ENCODE data around the gene OSBPL6.

The OSBPL6 gene

DNA sequence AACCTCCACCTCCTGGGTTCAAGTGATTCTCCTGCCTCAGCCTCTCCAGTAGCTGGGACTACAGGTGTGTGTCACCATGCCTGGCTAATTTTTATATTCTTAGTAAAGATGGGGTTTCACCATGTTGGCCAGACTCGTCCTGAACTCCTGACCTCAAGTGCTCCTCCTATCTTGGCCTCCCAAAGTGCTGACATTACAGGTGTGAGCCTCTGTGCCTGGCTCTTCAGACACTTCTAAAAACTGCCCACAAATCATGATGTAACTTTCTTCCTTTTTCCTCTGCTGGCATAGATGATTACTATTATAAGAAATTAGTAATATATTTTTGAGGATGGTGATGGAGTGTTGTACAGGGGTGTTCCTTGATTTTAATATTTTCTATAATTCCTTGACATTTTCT, 6.0 kb downstream of the OSBPL6 start:
- no peak for DNase-seq
- TF ChIP-seq, protein P1, sequence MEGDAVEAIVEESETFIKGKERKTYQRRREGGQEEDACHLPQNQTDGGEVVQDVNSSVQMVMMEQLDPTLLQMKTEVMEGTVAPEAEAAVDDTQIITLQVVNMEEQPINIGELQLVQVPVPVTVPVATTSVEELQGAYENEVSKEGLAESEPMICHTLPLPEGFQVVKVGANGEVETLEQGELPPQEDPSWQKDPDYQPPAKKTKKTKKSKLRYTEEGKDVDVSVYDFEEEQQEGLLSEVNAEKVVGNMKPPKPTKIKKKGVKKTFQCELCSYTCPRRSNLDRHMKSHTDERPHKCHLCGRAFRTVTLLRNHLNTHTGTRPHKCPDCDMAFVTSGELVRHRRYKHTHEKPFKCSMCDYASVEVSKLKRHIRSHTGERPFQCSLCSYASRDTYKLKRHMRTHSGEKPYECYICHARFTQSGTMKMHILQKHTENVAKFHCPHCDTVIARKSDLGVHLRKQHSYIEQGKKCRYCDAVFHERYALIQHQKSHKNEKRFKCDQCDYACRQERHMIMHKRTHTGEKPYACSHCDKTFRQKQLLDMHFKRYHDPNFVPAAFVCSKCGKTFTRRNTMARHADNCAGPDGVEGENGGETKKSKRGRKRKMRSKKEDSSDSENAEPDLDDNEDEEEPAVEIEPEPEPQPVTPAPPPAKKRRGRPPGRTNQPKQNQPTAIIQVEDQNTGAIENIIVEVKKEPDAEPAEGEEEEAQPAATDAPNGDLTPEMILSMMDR (IDR thresholded peaks at IDR 0.05; ENCODE audit: borderline replicate concordance, extremely low read depth, low read length, poor library complexity, severe bottlenecking) = no peak
- TF ChIP-seq EZH2 (IDR thresholded peaks at IDR 0.05; ENCODE audit: borderline replicate concordance, low read depth, low read length, severe bottlenecking) = no peak
- Histone ChIP-seq H3K4me3 (ENCODE audit: low read depth in 1 of 2, low read length in 2 of 2) (no peak overlapping the region), H3K36me3 (ENCODE audit: insufficient read depth, low read length) (no peaks in the 10 kb centered on the region), H3K9ac (ENCODE audit: low read depth, low read length) (no peak overlapping the region), H3K27ac (ENCODE audit: low read length) (no peak overlapping the region), H3K79me2 (ENCODE audit: insufficient read depth, low read length) (no peaks in the 10 kb centered on the region), H3K27me3 (ENCODE audit: insufficient read depth, low read length, poor library complexity) (peaks cover 10% of the 10 kb centered on the region), H4K20me1 (ENCODE audit: insufficient read depth, low read length) (no peaks in the 10 kb centered on the region), H3K9me3 (ENCODE audit: insufficient read depth, low read length, severe bottlenecking) (no peaks in the 10 kb centered on the region), H3K4me1 (ENCODE audit: insufficient read depth, low read length) (no peaks in the 10 kb centered on the region), H3K4me2 (ENCODE audit: insufficient read depth, low read length) (no peak overlapping the region), H2AFZ (ENCODE audit: low read depth, low read length) (no peak overlapping the region)
- ATAC-seq (ENCODE audit: insufficient read depth, low read depth) = no peak

DNA sequence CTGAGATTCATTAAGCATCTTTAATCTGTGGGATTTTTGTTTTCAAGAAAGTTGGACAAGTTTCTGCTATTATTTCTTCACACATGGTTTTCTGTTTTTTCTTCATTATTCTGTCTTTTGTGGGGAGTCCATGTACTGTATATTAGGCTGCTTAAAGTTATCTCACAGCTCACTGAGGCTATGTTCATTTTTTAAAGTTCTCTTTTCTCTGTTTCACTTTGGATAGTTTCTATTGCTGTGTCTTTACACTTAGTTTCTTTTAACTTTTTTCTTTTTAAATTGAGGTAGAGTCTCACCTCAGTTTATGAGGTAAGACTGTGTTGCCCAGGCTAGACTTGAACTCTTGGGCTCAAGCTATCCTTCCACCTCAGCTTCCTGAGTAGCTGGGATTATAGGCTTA, 8.6 kb downstream of the OSBPL6 start:
- ATAC-seq (ENCODE audit: insufficient read depth, low read depth) = no peak
- Histone ChIP-seq H3K4me2 (ENCODE audit: insufficient read depth, low read length) (no peak overlapping the region), H3K9me3 (ENCODE audit: insufficient read depth, low read length, severe bottlenecking) (no peaks in the 10 kb centered on the region), H3K4me3 (ENCODE audit: low read depth in 1 of 2, low read length in 2 of 2) (no peak overlapping the region), H3K79me2 (ENCODE audit: insufficient read depth, low read length) (no peaks in the 10 kb centered on the region), H4K20me1 (ENCODE audit: insufficient read depth, low read length) (no peaks in the 10 kb centered on the region), H2AFZ (ENCODE audit: low read depth, low read length) (no peak overlapping the region), H3K27me3 (ENCODE audit: insufficient read depth, low read length, poor library complexity) (peaks cover 10% of the 10 kb centered on the region), H3K27ac (ENCODE audit: low read length) (no peak overlapping the region), H3K36me3 (ENCODE audit: insufficient read depth, low read length) (no peaks in the 10 kb centered on the region), H3K9ac (ENCODE audit: low read depth, low read length) (no peak overlapping the region), H3K4me1 (ENCODE audit: insufficient read depth, low read length) (no peaks in the 10 kb centered on the region)
- DNase-seq = no peak
- TF ChIP-seq EZH2 (IDR thresholded peaks at IDR 0.05; ENCODE audit: borderline replicate concordance, low read depth, low read length, severe bottlenecking) = no peak
- TF ChIP-seq, protein P1 (IDR thresholded peaks at IDR 0.05; ENCODE audit: borderline replicate concordance, extremely low read depth, low read length, poor library complexity, severe bottlenecking) = no peak

DNA sequence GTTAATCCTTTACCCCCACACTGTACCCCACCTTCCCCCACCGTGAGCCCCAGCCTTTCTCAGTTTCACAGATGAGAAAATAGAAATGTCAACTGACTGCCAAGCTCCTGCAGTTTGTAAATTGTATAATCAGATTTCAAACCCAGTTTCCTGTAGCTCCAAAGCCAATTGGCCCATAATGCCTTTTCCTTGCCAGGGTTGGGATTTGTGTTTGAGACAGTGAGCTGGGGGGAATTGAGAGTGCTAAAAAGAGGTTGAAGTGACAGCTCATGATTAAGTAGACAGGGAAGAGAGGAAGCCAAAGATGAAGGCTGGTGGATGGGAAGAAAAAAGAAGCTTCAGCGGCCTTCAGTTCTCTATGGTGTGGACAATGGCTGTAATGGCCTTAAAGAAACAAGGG, 10.7 kb downstream of the OSBPL6 start:
- H2AFZ ChIP-seq (ENCODE audit: low read depth, low read length) = no peak overlapping the region
- ATAC-seq (ENCODE audit: insufficient read depth, low read depth) (no peak), DNase-seq (no peak)
- no peak overlapping the region for H3K9ac ChIP-seq (ENCODE audit: low read depth, low read length)
- H3K79me2 ChIP-seq (ENCODE audit: insufficient read depth, low read length) = no peaks in the 10 kb centered on the region
- H3K27me3 ChIP-seq (ENCODE audit: insufficient read depth, low read length, poor library complexity) = peaks cover 10% of the 10 kb centered on the region
- no peaks in the 10 kb centered on the region for H4K20me1 ChIP-seq (ENCODE audit: insufficient read depth, low read length)
- TF ChIP-seq EZH2 (IDR thresholded peaks at IDR 0.05; ENCODE audit: borderline replicate concordance, low read depth, low read length, severe bottlenecking) = no peak
- TF ChIP-seq, protein P1 (IDR thresholded peaks at IDR 0.05; ENCODE audit: borderline replicate concordance, extremely low read depth, low read length, poor library complexity, severe bottlenecking) = no peak
- H3K27ac ChIP-seq (ENCODE audit: low read length) = no peak overlapping the region
- H3K4me1 ChIP-seq (ENCODE audit: insufficient read depth, low read length) = no peaks in the 10 kb centered on the region
- no peaks in the 10 kb centered on the region for H3K9me3 ChIP-seq (ENCODE audit: insufficient read depth, low read length, severe bottlenecking)
- no peaks in the 10 kb centered on the region for H3K36me3 ChIP-seq (ENCODE audit: insufficient read depth, low read length)
- H3K4me2 ChIP-seq (ENCODE audit: insufficient read depth, low read length) = no peak overlapping the region
- no peak overlapping the region for H3K4me3 ChIP-seq (ENCODE audit: low read depth in 1 of 2, low read length in 2 of 2)
